PFSK-1 (cell line): ENCODE data around the gene FAM163B.

ENCODE experiments used
- FOXP2 ChIP-seq: optimal IDR thresholded peaks from 2 replicates; pipeline ENCODE3; 2011; ENCODE audit warnings: borderline replicate concordance, control low read depth, inconsistent platforms; ENCODE audit not compliant: insufficient read depth; ENCODE audit errors: extremely low read length, extremely low read depth
- POLR2AphosphoS5 ChIP-seq: IDR thresholded peaks from 2 replicates; pipeline ENCODE4 v1.6.1; 2012; ENCODE audit warnings: low read depth, mild to moderate bottlenecking, control low read depth, low read length, moderate library complexity
- SIN3A ChIP-seq: IDR thresholded peaks from 2 replicates; pipeline ENCODE4 v1.6.1; 2012; ENCODE audit warnings: mild to moderate bottlenecking, low read length, moderate library complexity, borderline replicate concordance; ENCODE audit not compliant: insufficient read depth
- TAF1 ChIP-seq: IDR thresholded peaks from 2 replicates; pipeline ENCODE4 v1.6.1; 2012; ENCODE audit warnings: low read length, control low read depth, borderline replicate concordance; ENCODE audit not compliant: insufficient read depth
- TF ChIP-seq, protein P1 (sequence below), 2 experiments: IDR thresholded peaks; 2 replicates each; pipeline versions ENCODE4 v1.6.1 to v1.8.0; 2011 to 2012; ENCODE audit warnings: low read depth in 2 of 2, low read length in 2 of 2, control low read depth in 1 of 2, inconsistent platforms in 1 of 2, mild to moderate bottlenecking in 1 of 2, moderate library complexity in 1 of 2; ENCODE audit not compliant: insufficient read depth in 1 of 2

The FAM163B gene

DNA sequence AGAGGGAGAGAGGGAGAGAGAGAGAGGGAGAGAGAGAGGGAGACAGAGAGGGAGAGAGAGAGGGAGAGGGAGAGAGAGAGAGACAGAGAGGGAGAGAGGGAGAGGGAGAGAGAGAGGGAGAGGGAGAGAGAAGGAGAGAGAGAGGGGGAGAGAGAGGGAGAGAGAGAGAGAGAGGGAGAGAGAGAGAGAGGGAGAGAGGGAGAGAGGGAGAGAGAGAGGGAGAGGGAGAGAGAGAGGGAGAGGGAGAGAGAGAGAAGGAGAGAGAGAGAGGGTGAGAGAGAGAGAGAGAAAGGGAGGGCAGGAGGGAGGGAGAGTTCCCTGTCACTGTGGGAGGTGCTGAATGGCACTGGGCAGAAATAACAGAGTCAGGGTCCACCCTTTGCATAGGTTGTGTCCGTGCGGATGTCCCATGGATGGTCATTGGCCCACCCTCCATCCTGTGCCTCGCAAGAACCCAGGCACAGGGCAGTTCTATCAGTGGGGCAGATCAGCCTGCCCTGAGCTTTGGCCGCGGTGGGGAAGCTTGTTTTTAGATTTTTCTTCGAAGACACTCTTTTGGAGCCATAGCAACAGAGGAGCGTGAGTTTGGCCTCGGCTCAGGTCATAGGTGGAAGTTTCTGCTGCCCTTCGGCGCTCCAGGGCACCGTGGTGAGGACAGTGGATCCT lies 44.6 kb downstream of the FAM163B start:
- TF ChIP-seq POLR2AphosphoS5 (no peak), SIN3A (no peak), FOXP2 (no peak), TAF1 (no peak)
- TF ChIP-seq, protein P1, sequence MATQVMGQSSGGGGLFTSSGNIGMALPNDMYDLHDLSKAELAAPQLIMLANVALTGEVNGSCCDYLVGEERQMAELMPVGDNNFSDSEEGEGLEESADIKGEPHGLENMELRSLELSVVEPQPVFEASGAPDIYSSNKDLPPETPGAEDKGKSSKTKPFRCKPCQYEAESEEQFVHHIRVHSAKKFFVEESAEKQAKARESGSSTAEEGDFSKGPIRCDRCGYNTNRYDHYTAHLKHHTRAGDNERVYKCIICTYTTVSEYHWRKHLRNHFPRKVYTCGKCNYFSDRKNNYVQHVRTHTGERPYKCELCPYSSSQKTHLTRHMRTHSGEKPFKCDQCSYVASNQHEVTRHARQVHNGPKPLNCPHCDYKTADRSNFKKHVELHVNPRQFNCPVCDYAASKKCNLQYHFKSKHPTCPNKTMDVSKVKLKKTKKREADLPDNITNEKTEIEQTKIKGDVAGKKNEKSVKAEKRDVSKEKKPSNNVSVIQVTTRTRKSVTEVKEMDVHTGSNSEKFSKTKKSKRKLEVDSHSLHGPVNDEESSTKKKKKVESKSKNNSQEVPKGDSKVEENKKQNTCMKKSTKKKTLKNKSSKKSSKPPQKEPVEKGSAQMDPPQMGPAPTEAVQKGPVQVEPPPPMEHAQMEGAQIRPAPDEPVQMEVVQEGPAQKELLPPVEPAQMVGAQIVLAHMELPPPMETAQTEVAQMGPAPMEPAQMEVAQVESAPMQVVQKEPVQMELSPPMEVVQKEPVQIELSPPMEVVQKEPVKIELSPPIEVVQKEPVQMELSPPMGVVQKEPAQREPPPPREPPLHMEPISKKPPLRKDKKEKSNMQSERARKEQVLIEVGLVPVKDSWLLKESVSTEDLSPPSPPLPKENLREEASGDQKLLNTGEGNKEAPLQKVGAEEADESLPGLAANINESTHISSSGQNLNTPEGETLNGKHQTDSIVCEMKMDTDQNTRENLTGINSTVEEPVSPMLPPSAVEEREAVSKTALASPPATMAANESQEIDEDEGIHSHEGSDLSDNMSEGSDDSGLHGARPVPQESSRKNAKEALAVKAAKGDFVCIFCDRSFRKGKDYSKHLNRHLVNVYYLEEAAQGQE (IDR thresholded peaks at IDR 0.05; ENCODE audit: insufficient read depth in 1 of 2, low read depth in 2 of 2, low read length in 2 of 2): no peak

DNA sequence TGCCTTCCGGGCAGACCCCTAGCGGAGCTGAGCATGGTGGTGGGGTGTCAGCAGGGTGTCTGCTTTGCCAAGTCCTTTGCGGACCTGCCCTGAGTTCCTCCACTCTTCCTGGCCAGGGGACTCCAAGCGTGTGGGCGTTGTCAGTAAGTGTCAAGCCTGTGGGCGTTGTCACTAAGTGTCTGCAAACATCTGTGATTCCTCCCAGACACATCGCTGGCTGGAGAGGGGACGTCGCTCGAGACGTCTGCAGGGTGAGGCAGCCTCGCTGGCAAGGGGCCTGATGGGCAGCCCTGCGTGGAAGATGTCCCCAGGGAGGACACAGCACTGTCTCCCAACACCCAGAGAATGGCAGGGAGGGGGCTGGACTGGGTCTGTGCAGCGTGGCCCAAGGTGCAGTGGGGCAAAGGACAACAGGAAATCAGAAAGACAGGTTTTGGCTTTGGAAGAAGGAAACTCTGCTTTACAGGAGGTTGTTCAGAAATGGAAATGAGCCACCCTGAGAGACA lies 45.8 kb downstream of the FAM163B start:
- TF ChIP-seq, protein P1 (IDR thresholded peaks at IDR 0.05; ENCODE audit: insufficient read depth in 1 of 2, low read depth in 2 of 2, low read length in 2 of 2): no peak
- TF ChIP-seq TAF1 (no peak), SIN3A (no peak), FOXP2 (peak; percentile 52), POLR2AphosphoS5 (no peak)

DNA sequence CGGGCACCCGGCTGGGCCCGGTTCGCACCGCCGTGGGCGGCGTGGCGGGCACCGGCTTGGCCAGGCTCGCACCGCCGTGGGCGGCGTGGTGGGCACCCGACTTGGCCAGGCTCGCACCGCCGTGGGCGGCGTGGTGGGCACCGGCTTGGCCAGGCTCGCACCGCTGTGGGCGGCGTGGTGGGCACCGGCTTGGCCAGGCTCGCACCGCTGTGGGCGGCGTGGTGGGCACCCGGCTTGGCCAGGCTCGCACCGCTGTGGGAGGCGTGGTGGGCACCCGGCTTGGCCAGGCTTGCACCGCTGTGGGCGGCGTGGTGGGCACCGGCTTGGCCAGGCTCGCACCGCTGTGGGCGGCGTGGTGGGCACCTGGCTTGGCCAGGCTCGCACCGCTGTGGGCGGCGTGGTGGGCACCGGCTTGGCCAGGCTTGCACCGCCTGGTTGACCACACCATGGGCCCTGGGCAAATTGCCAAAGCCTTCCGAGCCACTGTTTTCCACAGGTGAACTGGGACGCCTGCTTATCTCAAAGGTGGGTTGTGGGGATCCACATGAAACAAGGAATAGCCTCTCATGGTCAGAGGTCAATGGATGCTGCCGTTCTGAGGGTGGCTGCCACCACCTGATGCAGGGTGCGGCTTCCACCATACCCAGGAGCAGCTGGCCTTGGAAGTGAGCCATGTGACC lies 46.4 kb downstream of the FAM163B start:
- TF ChIP-seq SIN3A (no peak), POLR2AphosphoS5 (no peak), TAF1 (no peak), FOXP2 (no peak)
- TF ChIP-seq, protein P1 (IDR thresholded peaks at IDR 0.05; ENCODE audit: insufficient read depth in 1 of 2, low read depth in 2 of 2, low read length in 2 of 2): no peak

DNA sequence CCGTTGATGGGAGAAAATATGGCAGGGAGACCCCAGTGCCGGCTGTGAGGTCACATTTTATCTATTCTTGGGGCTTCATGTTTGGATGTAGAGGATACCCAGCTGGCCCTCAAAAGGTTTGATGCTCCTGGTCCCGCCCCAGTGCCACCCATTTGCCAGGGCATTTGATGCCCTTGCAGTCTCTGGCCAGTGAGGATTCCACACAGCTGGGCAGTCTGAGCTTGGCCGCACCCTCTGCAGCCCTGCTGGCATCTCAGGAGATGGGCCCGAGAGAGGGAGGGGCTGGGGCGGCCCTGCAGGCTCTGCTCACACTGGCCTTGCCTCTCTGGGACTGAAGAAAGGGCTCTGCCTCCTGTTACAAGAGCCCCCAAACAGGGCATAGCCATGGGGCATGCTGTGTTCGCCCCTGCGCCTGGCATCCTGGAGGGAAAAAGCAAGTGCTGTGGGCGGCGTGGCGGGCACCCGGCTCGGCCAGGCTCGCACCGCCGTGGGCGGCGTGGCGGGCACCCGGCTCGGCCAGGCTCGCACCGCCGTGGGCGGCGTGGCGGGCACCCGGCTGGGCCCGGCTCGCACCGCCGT lies 47.1 kb downstream of the FAM163B start:
- TF ChIP-seq, protein P1 (IDR thresholded peaks at IDR 0.05; ENCODE audit: insufficient read depth in 1 of 2, low read depth in 2 of 2, low read length in 2 of 2): no peak
- TF ChIP-seq POLR2AphosphoS5 (no peak), SIN3A (no peak), TAF1 (no peak), FOXP2 (no peak)
